ENCODE measurements around the gene IFNA8.

- TF ChIP-seq CTCF (IDR thresholded peaks at IDR 0.05) (no peak), POLR2AphosphoS5 (IDR thresholded peaks at IDR 0.05) (no peak), POLR2A (IDR thresholded peaks at IDR 0.05) (no peak)
Observed at GRCh38 chr9:21362287-21362686, 46.6 kb upstream of the IFNA8 start.
